ENCODE results near the gene TUBA1C. TPM values are rescaled to one million over a fixed set of nuclear protein-coding genes. Genes with fewer than 3 reads are reported as not detected.

Gene TUBA1C
- total RNA-seq, 1 experiment from 2014 or later, result 1,111 TPM

DNA sequence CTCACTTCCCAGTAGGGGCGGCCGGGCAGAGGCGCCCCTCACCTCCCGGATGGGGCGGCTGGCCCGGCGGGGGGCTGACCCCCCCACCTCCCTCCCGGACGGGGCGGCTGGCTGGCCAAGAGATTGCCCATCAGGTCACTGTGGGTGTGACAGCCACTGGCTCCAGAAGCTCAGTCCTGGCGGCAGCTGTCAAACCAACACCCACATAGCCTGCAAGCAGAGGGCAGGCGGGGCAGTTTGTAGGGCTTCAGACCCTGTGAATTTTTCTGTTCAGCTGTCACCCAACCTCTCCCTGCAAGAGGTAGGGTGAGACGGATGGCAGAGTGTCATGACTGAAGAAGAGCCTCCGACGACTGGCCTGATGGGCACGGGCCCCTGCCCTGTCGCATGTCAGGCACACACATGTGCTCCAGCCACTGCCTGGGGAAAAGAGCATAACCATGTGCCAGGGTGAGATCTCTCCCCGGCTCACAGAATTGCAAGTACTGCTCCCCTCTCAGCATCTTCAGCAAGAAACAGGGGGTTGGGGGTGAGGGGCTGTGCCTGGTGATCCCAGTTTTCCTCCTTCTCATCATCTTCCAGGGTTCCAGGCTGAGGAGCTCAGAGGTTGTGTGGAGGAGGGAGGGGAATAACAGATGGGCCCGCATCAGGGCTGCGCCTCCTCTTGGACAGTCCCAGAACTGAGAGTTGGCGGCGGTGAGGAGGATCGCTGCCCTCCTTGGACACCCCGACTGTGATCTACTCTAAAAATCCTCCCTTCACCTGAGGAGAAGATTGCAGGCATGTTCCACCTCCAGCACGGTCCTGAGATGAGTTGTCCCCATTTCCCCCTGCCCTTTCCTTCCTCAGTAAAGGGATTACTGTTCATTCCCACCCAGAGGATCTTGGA lies 18.9 kb downstream of the TUBA1C start:
- DNase-seq (ENCODE audit: low spot score), result no peak

DNA sequence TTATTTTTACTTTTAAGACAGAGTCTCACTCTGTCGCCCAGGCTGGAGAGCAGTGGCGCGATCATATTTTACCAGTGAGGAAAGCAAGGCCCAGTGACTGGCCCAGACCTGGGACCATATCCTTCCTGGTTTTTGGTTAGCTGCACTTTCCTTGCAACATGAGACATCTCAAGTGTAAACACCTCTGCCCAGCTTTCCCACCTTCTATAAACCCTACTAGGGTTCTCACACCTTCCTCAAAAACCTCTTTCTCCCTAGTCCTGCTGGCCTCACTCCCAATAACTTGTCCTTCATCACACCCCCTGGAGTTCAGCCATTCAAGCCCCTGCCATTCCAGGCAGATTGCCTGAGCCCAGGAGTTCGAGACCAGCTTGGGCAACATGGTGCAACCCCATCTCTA lies 19.8 kb downstream of the TUBA1C start:
- DNase-seq (ENCODE audit: low spot score), result no peak

DNA sequence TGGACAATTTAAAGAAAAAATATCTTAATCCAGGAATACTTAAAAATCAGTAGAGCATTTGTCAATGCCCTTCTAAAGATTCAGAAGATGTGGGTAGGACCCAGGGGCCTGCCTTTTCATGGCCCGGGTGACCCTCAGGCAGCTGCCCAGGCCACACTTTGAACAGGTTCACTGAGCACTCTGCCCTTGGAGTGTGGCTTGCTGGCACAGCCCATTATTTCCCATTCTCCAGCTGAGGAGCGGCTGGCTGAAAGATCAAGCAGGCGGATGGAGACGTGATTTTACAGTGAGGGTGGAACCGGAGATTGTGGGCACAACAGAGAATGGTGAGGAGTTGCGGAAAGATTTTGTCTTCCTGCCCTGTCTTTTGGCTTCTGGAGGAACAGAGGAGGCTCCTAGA lies 23.0 kb downstream of the TUBA1C start:
- DNase-seq (ENCODE audit: low spot score), result no peak

DNA sequence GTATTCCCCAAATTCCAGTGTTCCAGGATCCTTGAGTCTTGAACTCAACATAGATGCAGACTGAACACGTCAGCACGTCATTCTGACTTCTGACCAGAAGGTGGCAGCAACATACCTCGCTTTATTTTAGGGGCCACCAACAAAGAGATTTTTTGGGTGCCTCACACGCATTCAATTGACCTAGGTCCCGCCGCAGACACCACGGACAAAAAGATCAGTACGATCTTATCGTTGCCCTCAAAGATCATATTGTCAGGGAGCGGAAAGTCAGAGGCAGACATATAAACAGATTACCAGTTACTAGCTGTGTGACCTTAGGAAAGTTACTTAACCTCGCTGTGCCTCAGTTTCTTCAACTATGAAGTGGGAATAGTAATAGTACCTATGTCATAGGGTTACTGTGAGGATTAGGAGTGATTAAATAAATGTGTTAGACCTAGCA lies 23.6 kb downstream of the TUBA1C start:
- peak; percentile 44 for DNase-seq (ENCODE audit: low spot score)

DNA sequence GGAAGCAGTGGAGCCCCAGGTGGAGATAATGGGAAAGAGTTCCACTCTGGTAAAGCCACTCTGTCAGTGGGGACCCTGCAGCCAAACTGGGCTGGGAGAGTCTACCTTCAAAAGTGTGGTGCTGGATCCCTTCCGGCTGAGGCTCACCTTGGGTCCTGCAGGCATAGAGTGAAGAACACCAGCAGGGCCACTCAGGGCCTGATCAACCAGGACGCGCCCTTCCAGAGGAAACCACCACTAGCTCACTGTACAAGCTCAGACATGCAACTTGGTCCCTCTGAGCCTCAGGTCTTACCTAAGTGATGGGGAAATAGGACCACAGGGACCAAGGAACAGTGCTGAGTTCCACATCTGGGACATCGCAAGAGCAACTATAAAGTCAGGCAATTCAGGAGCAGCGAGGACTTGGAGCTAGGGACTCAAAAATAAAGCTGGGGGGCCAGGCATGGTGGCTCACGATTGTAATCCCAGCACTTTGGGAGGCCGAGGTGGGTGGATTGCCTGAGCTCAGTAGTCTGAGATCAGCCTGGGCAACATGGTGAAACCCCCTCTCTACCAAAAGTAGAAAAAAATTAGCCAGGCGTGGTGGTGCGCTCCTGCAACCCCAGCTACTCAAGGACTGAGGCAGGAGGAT lies 24.2 kb downstream of the TUBA1C start:
- no peak for DNase-seq (ENCODE audit: low spot score)

DNA sequence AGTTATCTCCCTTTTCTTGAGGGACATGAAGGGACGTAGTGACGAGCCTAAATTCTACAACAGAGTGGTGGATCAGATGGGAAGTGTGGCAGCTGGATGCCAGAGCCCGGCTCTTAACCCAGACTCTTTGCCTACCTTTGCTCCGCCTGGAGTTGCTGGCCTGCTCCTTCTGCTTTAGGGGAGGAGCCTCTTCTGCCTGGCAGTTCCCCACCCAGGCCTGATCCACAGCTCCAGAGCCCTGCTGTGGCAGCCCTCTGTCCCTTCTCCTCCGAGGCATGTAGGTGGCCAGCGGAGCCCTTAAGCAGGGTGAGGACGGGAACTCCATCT lies 27.8 kb downstream of the TUBA1C start:
- peak; percentile 48 for DNase-seq (ENCODE audit: low spot score)

DNA sequence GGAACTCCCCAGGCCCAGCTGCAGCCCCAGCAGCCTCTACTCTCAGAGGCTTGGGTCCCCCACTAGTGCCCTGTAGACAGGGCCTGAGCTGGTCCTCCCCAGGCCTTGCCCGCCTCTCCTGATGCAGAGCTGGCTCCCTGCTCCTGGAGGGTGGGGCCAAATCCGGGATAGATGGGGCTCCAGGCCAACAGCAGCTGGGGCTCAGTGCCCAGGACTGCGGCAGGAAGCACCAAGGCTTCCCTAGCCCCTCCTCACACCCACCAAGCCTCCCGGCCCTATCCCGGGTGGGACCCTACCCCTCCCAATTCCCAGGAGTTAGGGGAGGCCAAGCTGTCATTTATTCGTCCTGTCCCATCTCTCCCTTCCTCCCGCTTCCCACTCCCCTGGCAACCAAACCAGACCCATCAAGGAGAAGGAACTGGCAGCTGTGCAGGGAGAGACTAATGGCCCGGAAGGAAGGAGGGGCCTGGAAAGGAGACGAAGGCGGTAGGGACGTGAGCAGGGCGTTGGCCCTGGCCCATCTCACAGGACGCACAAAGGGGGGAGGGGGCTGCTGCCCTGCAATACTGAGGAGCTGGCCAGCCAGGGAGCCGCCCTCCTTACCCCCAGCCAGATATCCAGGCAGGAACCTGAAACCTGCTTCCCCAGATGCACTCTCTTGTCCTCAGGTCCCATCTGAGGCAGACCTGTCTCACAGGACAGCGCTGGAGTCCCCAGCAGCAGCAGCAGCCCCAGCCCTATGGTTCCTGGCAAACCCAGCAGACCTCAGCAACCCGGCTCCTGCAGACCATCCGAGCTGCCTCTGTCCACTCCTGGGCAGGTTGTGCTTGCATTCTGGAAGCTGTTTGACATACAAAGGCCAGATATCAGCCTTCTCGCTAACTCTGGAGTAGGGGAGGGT lies 28.4 kb downstream of the TUBA1C start:
- peak; percentile 61 for DNase-seq (ENCODE audit: low spot score)

DNA sequence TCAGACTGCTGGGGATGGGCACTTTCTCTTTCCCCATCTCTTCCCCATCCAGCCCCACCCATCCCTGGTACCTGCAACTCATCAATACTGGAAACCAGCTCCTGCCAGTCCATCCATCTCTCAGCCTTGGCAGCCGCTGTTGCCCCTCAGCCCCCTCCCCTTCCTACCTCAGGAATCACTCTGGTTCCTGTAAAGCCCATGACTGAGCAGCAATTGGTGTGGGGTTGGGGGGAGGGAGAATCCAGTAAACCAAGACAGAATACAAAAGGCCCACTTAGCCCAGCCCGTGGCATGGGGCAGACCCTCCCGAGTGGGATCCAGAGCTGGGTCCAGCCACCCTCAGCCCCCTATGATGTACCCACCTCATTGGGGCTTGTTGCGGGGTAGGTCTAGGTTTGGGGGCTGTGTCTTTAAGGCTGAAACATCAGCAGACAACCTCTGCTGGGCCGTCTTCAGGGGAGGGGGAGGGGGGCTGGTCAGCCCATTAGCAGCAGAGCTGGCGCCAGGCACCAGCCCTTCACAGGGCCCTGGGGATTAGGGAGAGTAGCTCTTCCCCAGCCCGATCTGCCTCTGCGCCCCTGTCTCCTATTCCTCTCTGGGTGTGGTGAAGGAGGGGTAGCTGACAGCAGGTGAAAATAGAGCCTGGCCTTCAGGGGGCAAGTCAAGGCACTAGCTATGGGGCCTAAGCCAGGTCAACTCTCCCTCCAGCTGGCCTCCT lies 29.4 kb downstream of the TUBA1C start:
- no peak for DNase-seq (ENCODE audit: low spot score)

DNA sequence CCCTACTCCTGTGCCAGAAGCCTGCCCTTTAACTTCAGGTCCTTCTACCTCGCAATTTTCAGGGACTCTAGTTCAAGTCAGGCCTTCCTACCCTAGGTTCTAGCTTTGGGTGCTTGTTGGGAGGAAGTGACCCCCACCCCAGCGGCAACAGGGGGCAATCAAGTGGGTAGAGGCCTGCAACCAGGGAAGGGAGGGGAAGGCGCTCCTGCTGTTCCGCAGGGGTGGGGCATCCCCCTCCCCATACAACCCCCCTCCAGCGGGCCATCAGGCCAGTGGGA lies 29.9 kb downstream of the TUBA1C start:
- DNase-seq (ENCODE audit: low spot score), result no peak

DNA sequence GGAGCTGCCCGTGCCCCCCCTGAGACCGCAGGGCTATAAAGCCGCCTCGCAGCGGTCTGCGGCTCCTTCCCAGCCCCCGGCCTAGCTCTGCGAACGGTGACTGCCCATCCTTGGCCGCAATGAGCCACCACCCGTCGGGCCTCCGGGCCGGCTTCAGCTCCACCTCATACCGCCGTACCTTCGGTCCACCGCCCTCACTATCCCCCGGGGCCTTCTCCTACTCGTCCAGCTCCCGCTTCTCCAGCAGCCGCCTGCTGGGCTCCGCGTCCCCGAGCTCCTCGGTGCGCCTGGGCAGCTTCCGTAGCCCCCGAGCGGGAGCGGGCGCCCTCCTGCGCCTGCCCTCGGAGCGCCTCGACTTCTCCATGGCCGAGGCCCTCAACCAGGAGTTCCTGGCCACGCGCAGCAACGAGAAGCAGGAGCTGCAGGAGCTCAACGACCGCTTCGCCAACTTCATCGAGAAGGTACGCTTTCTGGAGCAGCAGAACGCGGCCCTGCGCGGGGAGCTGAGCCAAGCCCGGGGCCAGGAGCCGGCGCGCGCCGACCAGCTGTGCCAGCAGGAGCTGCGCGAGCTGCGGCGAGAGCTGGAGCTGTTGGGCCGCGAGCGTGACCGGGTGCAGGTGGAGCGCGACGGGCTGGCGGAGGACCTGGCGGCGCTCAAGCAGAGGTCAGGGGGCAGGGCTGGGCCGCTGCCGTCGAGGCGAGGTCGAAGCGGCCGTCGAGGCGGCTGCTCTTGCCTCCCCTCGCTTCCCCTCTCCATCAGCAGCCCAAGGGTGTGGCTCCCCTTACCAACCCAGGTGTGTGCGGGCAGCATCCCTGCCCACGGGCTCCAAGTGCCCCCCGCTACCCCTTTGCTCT lies 30.4 kb downstream of the TUBA1C start, which contains the start of gene PRPH:
Gene PRPH, plus strand, starts transcription at position 66 of the 855 bp plus-strand sequence. Its CDS starts 54 bp downstream, at position 120.
- DNase-seq (ENCODE audit: low spot score), result no peak

DNA sequence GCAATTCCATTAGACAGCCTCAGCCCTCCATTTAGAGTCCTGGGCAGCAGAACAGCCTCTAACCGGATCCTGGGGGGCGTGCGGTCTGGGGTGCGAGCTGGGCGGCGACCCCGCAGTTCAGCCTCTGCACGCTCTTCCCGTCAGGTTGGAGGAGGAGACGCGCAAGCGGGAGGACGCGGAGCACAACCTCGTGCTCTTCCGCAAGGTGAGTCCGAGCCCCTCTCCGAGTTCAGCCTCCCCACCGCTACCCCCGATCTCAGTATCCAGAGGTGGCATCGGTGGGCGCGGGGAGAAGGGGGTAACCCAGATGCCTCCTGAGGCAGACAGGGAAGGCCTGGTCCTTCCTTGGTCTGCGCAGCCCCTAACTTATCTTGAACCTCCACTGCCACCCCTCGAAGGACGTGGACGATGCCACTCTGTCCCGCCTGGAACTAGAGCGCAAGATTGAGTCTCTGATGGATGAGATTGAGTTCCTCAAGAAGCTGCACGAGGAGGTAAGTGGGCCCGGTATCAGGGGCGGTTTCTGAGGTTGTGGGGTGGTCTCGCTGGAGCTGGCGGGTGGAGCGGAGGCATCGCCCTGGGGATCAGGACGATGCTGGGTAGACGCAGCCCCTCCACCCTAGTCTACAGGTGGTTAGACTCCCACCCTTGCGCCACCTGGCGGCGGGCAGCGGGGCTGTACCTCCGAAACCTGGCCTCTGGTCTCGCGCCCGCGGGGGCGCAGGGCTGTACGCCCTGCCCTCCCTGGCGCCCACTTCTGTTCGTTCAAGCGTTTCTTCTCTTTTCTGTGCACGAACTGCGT lies 31.4 kb downstream of the TUBA1C start:
- DNase-seq (ENCODE audit: low spot score), result no peak

DNA sequence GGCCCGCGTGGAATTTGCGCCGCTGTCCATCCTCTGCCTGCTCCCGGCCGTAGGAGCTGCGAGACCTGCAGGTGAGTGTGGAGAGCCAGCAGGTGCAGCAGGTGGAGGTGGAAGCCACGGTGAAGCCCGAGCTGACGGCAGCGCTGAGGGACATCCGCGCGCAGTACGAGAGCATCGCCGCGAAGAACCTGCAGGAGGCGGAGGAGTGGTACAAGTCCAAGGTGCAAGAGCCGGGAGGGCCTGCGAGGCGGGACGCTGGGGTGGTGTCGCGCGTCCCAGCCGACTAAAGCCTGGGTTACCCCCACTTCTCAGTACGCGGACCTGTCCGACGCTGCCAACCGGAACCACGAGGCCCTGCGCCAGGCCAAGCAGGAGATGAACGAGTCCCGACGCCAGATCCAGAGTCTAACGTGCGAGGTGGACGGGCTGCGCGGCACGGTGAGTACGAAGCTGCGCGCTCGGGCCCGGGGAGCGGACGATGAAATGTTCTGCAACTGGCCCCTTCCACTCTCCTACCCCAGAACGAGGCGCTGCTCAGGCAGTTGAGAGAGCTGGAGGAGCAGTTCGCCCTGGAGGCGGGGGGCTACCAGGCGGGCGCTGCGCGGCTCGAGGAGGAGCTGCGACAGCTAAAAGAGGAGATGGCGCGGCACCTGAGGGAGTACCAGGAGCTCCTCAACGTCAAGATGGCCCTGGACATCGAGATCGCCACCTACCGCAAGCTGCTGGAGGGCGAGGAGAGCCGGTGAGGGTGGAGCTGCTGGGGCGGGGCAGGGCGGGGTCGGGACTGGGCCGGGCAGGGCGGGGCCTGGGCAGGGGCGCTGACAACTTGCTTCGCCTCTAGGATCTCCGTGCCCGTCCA lies 32.2 kb downstream of the TUBA1C start:
- DNase-seq (ENCODE audit: low spot score), result no peak

DNA sequence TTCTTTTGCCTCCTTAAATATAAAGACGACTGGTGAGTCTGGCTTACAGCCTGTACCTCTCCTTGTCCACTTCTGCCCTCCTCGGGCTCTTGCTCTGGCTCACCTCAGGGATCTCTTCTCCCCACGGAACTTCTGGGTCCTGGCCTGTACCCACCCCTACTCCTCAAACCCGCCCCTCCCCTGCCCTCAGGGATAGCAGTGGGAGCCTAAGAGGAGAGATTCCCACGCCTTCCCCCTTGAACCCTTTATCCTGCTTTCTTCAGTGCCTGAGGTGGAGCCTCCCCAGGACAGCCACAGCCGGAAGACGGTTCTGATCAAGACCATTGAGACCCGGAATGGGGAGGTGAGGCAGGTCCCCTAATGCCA lies 32.8 kb downstream of the TUBA1C start:
- no peak for DNase-seq (ENCODE audit: low spot score)

DNA sequence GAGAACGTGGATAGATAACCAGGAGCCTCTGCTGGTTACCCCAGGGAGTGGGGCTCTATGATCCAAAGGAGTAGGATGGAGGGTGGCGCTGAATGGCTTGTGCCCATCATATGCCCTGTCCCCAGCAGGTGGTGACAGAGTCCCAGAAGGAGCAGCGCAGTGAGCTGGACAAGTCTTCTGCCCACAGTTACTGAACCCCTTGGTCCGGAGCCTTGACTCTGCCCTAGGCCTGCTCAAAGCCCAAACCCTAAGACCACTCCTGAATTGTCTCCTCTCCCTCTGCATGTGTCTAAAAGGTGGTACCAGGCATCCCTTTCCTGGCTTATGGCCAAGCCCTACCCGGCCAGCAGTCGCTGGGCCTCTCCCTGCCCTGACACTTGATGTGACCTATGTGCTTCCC lies 33.3 kb downstream of the TUBA1C start:
- DNase-seq (ENCODE audit: low spot score), result no peak

DNA sequence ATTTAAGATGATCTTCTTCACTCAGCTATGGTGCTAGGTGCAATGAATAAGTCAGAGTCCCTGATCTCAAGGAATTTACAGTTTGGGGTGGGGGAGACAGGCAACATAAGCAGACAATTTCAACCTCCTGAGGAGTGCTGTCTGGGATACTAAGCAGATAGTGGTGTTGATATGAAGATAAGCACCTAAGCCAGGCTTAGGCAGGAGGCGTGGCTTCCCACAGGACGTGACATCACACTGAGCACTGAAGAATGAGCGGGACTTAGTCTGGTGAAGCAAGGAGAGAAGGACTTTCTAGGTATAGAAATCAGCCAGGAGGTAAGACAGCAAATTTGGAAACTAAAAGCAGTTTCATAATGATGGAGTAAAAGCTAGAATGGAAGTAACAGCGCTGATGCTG lies 36.9 kb downstream of the TUBA1C start:
- DNase-seq (ENCODE audit: low spot score), result no peak

DNA sequence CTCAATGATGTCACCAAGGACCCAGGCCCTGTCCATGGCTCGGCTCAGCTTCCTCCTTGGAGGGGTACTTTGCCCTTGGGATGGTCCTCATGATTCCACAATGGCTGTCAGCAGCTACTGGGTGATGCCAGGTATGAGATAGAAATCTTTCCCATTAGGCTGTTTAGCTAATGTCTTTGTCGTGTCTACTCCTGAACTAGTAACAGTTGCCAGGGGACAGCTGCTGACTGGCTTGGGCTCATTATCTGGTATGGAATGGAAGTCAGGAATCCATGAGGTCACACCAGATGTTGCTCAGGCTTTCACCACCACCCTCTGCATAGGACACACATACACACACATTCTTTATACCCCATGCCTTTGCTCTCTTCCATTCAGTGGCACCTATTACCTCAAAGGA lies 39.3 kb downstream of the TUBA1C start:
- no peak for DNase-seq (ENCODE audit: low spot score)

DNA sequence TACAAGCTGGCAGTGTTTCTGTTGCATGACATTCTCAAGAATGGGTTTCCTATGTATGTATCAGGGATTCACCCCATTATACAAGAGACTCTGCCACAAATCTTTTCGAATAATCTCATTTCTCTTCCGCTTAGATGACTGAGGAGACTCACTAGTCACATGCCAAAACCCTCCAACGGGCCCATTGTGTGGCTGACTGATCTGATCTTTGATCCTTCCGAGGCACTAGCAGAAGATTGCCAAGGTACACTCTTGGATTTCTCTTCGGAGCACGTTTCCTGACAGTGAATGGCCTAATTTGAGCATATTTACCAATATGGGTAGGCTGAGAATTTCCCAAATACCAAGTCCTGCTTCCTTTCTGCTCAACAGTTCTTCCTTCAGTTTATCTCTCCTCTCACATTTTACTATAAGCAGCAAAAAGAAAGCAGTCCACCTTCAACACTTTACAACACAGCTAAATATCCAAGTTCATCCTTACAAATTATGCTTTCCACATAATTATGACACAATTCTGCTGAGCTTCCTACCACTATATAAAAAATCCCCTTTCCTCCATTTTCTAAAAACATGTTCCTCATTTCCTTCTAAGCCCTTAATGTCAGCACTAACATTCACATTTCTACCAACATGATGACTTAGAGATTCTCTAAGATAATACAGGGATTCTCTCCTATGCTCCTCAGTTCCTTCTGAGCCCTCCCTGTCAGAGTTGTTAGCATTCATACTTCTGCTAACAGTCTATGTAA lies 41.1 kb downstream of the TUBA1C start:
- no peak for DNase-seq (ENCODE audit: low spot score)

DNA sequence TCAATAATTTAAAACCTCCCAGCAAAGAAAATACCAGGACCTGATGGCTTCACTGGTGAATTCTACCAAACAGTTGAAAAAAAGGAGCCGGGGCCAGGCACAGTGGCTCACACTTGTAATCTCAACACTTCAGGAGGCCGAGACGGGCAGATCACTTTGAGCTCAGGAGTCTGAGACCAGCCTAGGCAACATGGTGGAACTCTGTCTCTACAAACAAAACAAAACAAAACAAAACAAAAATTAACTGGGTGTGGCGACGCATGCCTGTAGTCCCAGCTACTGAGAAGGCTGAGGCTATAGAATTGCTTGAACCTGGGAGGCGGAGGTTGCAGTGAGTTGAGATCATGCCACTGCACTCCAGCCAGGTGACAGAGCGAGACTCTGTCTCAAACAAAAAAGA lies 44.5 kb downstream of the TUBA1C start:
- DNase-seq (ENCODE audit: low spot score), result no peak
